ENCODE results near the gene TBX2. TPM values are rescaled to one million over a fixed set of nuclear protein-coding genes. Genes with fewer than 3 reads are reported as not detected.

Gene TBX2
- total and polyA plus RNA-seq, 2 of the 13 experiments (the other 11 are each of a cell fraction or from before 2014, with no cell fraction given): 2.8 to 15.3 TPM

DNA sequence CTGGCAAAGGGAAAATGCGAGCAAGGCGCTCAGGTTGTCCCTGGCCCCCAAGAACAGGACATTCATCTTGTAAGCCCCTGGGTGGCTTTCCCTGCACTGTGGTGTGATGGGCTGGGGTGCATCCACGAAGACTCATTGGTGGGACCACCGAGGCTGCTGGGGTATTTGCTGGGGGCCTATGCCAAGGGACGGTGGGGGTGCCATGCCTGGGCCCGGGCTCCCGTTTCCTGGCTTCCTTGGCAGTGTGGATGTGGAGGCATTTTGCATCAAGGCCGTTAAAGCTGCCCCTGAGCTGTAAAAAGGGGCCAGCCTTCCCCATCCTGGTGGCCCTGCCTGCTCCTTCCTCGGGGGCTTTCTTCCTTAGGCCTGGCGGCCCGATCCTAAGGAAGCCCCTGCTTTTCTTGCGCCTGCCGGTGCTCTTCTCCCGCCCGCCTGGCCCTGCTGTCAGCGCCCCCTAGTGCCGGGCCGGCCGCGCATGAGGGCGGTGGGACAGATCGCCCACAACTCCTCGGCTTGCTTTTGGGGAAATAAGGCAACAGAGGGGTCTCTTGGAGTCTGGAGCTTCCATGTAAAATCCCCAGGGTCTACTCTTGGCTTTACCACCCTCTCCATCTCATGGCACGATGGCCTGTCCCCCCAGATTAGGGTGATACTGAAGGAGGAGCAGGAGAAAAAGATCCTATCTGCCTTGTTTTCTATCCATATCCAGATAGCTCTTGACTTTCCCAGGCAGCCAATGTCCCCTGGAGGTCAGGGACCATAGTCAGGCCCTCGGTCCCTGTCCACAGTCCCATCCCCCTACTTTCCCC, 9.8 kb upstream of the TBX2 start (continued):
- TF ChIP-seq, protein P1, sequence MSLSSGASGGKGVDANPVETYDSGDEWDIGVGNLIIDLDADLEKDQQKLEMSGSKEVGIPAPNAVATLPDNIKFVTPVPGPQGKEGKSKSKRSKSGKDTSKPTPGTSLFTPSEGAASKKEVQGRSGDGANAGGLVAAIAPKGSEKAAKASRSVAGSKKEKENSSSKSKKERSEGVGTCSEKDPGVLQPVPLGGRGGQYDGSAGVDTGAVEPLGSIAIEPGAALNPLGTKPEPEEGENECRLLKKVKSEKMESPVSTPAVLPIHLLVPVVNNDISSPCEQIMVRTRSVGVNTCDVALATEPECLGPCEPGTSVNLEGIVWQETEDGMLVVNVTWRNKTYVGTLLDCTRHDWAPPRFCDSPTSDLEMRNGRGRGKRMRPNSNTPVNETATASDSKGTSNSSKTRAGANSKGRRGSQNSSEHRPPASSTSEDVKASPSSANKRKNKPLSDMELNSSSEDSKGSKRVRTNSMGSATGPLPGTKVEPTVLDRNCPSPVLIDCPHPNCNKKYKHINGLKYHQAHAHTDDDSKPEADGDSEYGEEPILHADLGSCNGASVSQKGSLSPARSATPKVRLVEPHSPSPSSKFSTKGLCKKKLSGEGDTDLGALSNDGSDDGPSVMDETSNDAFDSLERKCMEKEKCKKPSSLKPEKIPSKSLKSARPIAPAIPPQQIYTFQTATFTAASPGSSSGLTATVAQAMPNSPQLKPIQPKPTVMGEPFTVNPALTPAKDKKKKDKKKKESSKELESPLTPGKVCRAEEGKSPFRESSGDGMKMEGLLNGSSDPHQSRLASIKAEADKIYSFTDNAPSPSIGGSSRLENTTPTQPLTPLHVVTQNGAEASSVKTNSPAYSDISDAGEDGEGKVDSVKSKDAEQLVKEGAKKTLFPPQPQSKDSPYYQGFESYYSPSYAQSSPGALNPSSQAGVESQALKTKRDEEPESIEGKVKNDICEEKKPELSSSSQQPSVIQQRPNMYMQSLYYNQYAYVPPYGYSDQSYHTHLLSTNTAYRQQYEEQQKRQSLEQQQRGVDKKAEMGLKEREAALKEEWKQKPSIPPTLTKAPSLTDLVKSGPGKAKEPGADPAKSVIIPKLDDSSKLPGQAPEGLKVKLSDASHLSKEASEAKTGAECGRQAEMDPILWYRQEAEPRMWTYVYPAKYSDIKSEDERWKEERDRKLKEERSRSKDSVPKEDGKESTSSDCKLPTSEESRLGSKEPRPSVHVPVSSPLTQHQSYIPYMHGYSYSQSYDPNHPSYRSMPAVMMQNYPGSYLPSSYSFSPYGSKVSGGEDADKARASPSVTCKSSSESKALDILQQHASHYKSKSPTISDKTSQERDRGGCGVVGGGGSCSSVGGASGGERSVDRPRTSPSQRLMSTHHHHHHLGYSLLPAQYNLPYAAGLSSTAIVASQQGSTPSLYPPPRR (CRISPR knock-in tag; IDR thresholded peaks at IDR 0.05; ENCODE audit: borderline replicate concordance): 0 out of 2 replicates have a peak, but pooled peaks have one; percentile 27
- TF ChIP-seq, protein P2, sequence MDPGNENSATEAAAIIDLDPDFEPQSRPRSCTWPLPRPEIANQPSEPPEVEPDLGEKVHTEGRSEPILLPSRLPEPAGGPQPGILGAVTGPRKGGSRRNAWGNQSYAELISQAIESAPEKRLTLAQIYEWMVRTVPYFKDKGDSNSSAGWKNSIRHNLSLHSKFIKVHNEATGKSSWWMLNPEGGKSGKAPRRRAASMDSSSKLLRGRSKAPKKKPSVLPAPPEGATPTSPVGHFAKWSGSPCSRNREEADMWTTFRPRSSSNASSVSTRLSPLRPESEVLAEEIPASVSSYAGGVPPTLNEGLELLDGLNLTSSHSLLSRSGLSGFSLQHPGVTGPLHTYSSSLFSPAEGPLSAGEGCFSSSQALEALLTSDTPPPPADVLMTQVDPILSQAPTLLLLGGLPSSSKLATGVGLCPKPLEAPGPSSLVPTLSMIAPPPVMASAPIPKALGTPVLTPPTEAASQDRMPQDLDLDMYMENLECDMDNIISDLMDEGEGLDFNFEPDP (CRISPR knock-in tag; conservative IDR thresholded peaks at IDR 0.05): no peak
- TF ChIP-seq, protein P3, sequence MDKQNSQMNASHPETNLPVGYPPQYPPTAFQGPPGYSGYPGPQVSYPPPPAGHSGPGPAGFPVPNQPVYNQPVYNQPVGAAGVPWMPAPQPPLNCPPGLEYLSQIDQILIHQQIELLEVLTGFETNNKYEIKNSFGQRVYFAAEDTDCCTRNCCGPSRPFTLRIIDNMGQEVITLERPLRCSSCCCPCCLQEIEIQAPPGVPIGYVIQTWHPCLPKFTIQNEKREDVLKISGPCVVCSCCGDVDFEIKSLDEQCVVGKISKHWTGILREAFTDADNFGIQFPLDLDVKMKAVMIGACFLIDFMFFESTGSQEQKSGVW (CRISPR knock-in tag; IDR thresholded peaks at IDR 0.05; ENCODE audit: borderline replicate concordance): no peak
- TF ChIP-seq TSC22D2 (CRISPR knock-in tag; IDR thresholded peaks at IDR 0.05; ENCODE audit: borderline replicate concordance): 0 out of 2 replicates have a peak, but pooled peaks have one; percentile 57
- 0 out of 2 replicates have a peak, but pooled peaks have one; percentile 37 for TF ChIP-seq SSRP1 (CRISPR knock-in tag; IDR thresholded peaks at IDR 0.05)
- TF ChIP-seq ZNF510 (CRISPR knock-in tag; IDR thresholded peaks at IDR 0.05; ENCODE audit: low read depth): 0 out of 2 replicates have a peak, but pooled peaks have one; percentile 71
- TF ChIP-seq ZNF337 (CRISPR knock-in tag; IDR thresholded peaks at IDR 0.05; ENCODE audit: borderline replicate concordance, low read depth): no peak
- no peak for TF ChIP-seq ZNF30 (CRISPR knock-in tag; IDR thresholded peaks at IDR 0.05)
- TF ChIP-seq PITX1 (CRISPR knock-in tag; IDR thresholded peaks at IDR 0.05): no peak
- no peak for TF ChIP-seq ZNF598 (CRISPR knock-in tag; IDR thresholded peaks at IDR 0.05; ENCODE audit: borderline replicate concordance)
- TF ChIP-seq ZNF724P (CRISPR knock-in tag; IDR thresholded peaks at IDR 0.05; ENCODE audit: borderline replicate concordance): peak; percentile 80; the same call in 1 of the 2 replicates
- TF ChIP-seq ASH2L (IDR thresholded peaks at IDR 0.05; ENCODE audit: insufficient read length, low read depth, low read length): no peak
- TF ChIP-seq KDM3A (CRISPR knock-in tag; IDR thresholded peaks at IDR 0.05; ENCODE audit: low read depth): 0 out of 2 replicates have a peak, but pooled peaks have one; percentile 25
- TF ChIP-seq, protein P4, sequence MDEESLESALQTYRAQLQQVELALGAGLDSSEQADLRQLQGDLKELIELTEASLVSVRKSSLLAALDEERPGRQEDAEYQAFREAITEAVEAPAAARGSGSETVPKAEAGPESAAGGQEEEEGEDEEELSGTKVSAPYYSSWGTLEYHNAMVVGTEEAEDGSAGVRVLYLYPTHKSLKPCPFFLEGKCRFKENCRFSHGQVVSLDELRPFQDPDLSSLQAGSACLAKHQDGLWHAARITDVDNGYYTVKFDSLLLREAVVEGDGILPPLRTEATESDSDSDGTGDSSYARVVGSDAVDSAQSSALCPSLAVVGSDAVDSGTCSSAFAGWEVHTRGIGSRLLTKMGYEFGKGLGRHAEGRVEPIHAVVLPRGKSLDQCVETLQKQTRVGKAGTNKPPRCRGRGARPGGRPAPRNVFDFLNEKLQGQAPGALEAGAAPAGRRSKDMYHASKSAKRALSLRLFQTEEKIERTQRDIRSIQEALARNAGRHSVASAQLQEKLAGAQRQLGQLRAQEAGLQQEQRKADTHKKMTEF (CRISPR knock-in tag; IDR thresholded peaks at IDR 0.05): peak; percentile 52; the same call in 1 of the 2 replicates
- peak; percentile 72; the same call in 1 of the 2 replicates for TF ChIP-seq HOXA5 (CRISPR knock-in tag; IDR thresholded peaks at IDR 0.05)
- TF ChIP-seq GZF1 (CRISPR knock-in tag; IDR thresholded peaks at IDR 0.05): no peak
- TF ChIP-seq SMARCE1 (IDR thresholded peaks at IDR 0.05; ENCODE audit: borderline replicate concordance): no peak
- TF ChIP-seq, protein P5, sequence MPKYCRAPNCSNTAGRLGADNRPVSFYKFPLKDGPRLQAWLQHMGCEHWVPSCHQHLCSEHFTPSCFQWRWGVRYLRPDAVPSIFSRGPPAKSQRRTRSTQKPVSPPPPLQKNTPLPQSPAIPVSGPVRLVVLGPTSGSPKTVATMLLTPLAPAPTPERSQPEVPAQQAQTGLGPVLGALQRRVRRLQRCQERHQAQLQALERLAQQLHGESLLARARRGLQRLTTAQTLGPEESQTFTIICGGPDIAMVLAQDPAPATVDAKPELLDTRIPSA (CRISPR knock-in tag; IDR thresholded peaks at IDR 0.05; ENCODE audit: borderline replicate concordance): no peak
- TF ChIP-seq U2AF2 (IDR thresholded peaks at IDR 0.05; ENCODE audit: low read depth, low read length): no peak
